ENCODE data around the gene SEMA3F.

The SEMA3F gene

DNA sequence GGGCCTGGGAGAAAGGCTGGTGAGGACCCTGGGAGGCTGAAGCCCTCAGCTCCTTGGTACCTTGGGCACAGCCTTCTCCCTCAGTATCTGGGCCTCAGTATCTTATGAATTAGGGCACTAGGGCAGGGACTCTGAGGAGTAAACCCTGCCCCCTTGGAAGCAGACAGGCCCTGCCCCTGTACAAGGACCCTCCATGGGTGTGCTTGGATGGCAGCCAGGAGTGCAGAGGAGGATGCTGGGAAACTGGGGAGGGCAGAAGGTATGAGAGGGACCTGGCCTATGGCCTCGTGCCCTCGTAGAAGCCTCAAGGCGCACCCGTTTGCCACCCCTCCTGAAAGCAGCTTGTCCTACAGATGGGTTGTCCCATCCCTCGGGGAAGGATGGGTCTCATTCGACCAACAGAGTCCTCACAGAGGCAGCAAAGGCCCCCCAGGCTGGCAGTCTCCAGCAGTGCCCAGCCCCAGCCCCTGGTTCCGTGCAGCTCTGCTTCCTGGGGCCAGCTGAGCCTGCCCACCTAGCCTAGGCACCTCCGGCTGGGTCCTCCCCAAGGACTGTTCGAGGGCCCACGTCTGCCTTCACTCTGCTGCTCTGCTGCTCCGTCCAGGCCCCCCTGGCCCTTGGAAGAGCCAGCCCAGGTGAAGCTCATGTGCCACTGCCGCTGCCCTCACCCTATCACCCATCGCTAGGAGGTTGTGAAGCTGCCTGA, 15.3 kb upstream of the SEMA3F start:
- DNase-seq (ENCODE audit: low read depth in 1 of 2, low spot score in 1 of 2), result no peak
- Histone ChIP-seq H3K27ac (replicated peaks) (no peak overlapping the region), H3K27me3 (ENCODE audit: insufficient read depth, poor library complexity, severe bottlenecking) (no peaks in the 10 kb centered on the region), H3K4me3 (replicated peaks; ENCODE audit: insufficient read depth, low read length) (no peak overlapping the region)
- TF ChIP-seq, protein P1, sequence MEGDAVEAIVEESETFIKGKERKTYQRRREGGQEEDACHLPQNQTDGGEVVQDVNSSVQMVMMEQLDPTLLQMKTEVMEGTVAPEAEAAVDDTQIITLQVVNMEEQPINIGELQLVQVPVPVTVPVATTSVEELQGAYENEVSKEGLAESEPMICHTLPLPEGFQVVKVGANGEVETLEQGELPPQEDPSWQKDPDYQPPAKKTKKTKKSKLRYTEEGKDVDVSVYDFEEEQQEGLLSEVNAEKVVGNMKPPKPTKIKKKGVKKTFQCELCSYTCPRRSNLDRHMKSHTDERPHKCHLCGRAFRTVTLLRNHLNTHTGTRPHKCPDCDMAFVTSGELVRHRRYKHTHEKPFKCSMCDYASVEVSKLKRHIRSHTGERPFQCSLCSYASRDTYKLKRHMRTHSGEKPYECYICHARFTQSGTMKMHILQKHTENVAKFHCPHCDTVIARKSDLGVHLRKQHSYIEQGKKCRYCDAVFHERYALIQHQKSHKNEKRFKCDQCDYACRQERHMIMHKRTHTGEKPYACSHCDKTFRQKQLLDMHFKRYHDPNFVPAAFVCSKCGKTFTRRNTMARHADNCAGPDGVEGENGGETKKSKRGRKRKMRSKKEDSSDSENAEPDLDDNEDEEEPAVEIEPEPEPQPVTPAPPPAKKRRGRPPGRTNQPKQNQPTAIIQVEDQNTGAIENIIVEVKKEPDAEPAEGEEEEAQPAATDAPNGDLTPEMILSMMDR (IDR thresholded peaks at IDR 0.05; ENCODE audit: insufficient read depth, low read length), result no peak
- no peak for TF ChIP-seq POLR2AphosphoS5 (IDR thresholded peaks at IDR 0.05; ENCODE audit: low read depth)
- no peak for TF ChIP-seq GABPA (IDR thresholded peaks at IDR 0.05; ENCODE audit: low read depth)
- TF ChIP-seq, protein P2, sequence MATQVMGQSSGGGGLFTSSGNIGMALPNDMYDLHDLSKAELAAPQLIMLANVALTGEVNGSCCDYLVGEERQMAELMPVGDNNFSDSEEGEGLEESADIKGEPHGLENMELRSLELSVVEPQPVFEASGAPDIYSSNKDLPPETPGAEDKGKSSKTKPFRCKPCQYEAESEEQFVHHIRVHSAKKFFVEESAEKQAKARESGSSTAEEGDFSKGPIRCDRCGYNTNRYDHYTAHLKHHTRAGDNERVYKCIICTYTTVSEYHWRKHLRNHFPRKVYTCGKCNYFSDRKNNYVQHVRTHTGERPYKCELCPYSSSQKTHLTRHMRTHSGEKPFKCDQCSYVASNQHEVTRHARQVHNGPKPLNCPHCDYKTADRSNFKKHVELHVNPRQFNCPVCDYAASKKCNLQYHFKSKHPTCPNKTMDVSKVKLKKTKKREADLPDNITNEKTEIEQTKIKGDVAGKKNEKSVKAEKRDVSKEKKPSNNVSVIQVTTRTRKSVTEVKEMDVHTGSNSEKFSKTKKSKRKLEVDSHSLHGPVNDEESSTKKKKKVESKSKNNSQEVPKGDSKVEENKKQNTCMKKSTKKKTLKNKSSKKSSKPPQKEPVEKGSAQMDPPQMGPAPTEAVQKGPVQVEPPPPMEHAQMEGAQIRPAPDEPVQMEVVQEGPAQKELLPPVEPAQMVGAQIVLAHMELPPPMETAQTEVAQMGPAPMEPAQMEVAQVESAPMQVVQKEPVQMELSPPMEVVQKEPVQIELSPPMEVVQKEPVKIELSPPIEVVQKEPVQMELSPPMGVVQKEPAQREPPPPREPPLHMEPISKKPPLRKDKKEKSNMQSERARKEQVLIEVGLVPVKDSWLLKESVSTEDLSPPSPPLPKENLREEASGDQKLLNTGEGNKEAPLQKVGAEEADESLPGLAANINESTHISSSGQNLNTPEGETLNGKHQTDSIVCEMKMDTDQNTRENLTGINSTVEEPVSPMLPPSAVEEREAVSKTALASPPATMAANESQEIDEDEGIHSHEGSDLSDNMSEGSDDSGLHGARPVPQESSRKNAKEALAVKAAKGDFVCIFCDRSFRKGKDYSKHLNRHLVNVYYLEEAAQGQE (IDR thresholded peaks at IDR 0.05; ENCODE audit: insufficient replicate concordance, low read depth), result no peak
- TF ChIP-seq SPI1 (IDR thresholded peaks at IDR 0.05; ENCODE audit: borderline replicate concordance, low read depth), result no peak

DNA sequence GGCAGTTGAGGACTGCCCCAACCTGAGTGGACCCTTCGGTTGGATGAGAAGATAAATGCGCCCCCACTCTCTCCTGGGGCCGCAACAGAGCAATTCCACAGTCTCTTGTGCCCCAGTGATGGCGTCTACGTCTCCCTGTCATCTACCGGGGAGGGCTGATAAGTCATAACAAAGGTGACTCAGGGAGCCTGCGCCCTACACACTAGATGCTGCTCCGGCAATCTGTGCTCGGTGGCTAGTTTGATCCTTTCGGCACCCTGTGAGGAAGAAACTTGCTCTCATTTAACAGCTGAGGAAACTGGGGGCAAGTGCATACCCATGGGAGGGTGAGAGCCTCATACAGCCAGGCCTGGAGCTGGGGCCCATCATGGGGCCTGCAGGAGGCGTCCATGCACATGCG, 14.1 kb upstream of the SEMA3F start:
- no peaks in the 10 kb centered on the region for H3K27me3 ChIP-seq (ENCODE audit: insufficient read depth, poor library complexity, severe bottlenecking)
- DNase-seq (ENCODE audit: low read depth in 1 of 2, low spot score in 1 of 2), result no peak
- H3K27ac ChIP-seq (replicated peaks), result no peak overlapping the region
- no peak overlapping the region for H3K4me3 ChIP-seq (replicated peaks; ENCODE audit: insufficient read depth, low read length)
- TF ChIP-seq, protein P2 (IDR thresholded peaks at IDR 0.05; ENCODE audit: insufficient replicate concordance, low read depth), result no peak
- TF ChIP-seq, protein P1 (IDR thresholded peaks at IDR 0.05; ENCODE audit: insufficient read depth, low read length), result no peak
- TF ChIP-seq SPI1 (IDR thresholded peaks at IDR 0.05; ENCODE audit: borderline replicate concordance, low read depth) (no peak), GABPA (IDR thresholded peaks at IDR 0.05; ENCODE audit: low read depth) (no peak), POLR2AphosphoS5 (IDR thresholded peaks at IDR 0.05; ENCODE audit: low read depth) (no peak)

DNA sequence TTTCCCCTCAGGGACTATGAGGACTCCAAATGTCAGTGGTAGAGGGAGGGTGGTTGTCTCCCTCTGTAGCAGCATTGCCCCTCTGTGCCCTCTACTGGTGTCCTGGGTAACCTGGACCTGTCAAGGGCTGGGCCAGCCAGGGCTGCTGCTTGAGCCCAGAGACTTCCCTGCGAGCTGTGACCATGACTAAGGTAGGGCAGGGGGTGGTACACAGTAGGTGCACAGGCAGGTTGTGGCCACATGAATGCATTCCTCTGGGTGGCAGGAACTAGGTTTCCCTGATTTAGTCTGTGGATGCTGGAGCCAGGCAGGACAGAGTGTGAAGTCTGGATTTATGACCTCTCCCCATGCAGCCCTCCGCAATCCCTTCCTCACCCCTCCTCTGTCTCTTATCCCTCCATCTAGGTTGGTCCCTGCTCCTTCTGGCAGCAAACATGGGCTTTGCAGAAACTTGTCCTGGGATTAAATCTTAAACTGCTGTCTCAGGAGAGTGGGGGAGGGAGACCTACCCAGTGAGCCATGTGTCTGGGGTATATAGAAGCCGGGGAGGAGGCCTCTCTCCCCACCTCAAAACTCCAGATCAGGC, 8.7 kb upstream of the SEMA3F start:
- no peak for DNase-seq (ENCODE audit: low read depth in 1 of 2, low spot score in 1 of 2)
- H3K4me3 ChIP-seq (replicated peaks; ENCODE audit: insufficient read depth, low read length), result no peak overlapping the region

DNA sequence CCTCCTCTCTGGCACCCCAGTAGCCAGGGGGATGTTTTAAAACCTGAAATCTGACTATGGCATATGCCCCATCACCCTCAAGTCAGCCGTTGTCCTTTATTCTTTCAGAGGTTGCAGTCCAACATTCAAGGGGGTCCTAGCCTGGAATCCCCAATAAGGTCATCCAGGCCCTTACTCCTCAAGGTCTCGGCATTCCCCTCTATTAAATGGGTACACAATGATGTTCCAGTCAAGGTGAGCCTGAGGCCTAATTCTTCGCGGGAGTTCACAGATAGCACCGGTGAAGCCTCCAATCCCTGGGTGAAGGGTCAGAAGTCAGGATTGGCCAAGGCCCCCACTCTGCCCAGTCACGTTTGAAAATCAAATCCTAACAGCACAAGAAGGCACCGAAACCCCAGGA, 8.1 kb upstream of the SEMA3F start:
- TF ChIP-seq GABPA (IDR thresholded peaks at IDR 0.05; ENCODE audit: low read depth) (no peak), SPI1 (IDR thresholded peaks at IDR 0.05; ENCODE audit: borderline replicate concordance, low read depth) (no peak), POLR2AphosphoS5 (IDR thresholded peaks at IDR 0.05; ENCODE audit: low read depth) (no peak)
- TF ChIP-seq, protein P1 (IDR thresholded peaks at IDR 0.05; ENCODE audit: insufficient read depth, low read length), result no peak
- TF ChIP-seq, protein P2 (IDR thresholded peaks at IDR 0.05; ENCODE audit: insufficient replicate concordance, low read depth), result no peak
- H3K27me3 ChIP-seq (ENCODE audit: insufficient read depth, poor library complexity, severe bottlenecking), result no peaks in the 10 kb centered on the region
- DNase-seq (ENCODE audit: low read depth in 1 of 2, low spot score in 1 of 2), result no peak
- no peak overlapping the region for H3K4me3 ChIP-seq (replicated peaks; ENCODE audit: insufficient read depth, low read length)
- H3K27ac ChIP-seq (replicated peaks), result no peak overlapping the region

More for the DNA sequence above, 8.7 kb upstream of the SEMA3F start:
- Histone ChIP-seq H3K27me3 (ENCODE audit: insufficient read depth, poor library complexity, severe bottlenecking) (no peaks in the 10 kb centered on the region), H3K27ac (replicated peaks) (no peak overlapping the region)
- no peak for TF ChIP-seq SPI1 (IDR thresholded peaks at IDR 0.05; ENCODE audit: borderline replicate concordance, low read depth)
